Transverse colon (tissue), 3 donors: ENCODE results near the gene TCEAL4.

Experiments used
- EP300 ChIP-seq: sonication (generic); formaldehyde crosslinking; IDR thresholded peaks from one replicate; pipeline ENCODE4 v1.6.1; 2017; ENCODE audit warnings: antibody characterized with exemption, low read depth
- POLR2A ChIP-seq: fragments of 450-650 bp; IDR thresholded peaks from one replicate; pipeline ENCODE4 v1.6.1; 2016; ENCODE audit warnings: antibody characterized with exemption, mild to moderate bottlenecking, moderate library complexity
- TF ChIP-seq, protein P1 (sequence below), 5 experiments: fragments of 200-600 bp in 3 of 5; fragments of 450-650 bp in 2 of 5; sonication (generic) in 3 of 5; IDR thresholded peaks; 1 replicate in 2 of 5; 2 replicates in 3 of 5; pipeline ENCODE4 v1.5.1; 2016 to 2017; ENCODE audit warnings: antibody characterized with exemption in 5 of 5, inconsistent platforms in 3 of 5, mild to moderate bottlenecking in 2 of 5, moderate library complexity in 1 of 5

DNA sequence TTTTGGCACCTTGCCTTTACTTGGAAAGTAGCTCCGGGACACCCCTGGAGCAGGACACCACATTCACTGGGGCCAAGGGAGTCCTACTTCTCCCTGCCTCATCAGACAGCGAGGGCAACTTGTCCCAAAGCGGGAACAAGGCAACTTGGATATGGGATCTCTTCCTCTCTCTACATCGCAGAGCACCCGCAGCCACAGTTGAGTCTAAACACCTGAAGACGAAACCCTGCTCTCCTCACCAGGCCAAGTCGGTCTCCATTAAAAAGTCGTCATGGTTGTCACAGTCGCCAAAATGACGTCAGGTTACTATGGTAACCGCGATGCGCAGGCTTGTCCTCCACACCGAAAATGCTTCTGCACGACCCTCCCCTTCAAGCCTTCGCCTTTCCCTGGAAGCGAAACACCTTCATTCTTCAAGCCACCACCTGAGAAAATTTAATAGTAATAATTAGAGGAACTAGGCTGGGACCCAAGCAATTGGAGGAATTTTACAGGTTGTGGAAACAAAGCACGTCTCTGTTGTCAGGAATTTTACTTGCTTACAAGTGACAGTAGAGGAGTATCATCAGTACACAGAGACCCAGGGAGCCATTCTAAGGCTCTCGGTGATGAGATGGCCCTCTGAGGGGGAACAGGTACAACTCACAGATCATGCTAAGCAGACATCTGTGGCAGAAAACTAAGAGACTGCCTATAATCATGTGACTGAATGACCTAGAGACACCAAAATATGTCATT is 30.5 kb upstream of the TCEAL4 start:
- TF ChIP-seq, protein P1, sequence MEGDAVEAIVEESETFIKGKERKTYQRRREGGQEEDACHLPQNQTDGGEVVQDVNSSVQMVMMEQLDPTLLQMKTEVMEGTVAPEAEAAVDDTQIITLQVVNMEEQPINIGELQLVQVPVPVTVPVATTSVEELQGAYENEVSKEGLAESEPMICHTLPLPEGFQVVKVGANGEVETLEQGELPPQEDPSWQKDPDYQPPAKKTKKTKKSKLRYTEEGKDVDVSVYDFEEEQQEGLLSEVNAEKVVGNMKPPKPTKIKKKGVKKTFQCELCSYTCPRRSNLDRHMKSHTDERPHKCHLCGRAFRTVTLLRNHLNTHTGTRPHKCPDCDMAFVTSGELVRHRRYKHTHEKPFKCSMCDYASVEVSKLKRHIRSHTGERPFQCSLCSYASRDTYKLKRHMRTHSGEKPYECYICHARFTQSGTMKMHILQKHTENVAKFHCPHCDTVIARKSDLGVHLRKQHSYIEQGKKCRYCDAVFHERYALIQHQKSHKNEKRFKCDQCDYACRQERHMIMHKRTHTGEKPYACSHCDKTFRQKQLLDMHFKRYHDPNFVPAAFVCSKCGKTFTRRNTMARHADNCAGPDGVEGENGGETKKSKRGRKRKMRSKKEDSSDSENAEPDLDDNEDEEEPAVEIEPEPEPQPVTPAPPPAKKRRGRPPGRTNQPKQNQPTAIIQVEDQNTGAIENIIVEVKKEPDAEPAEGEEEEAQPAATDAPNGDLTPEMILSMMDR (IDR thresholded peaks at IDR 0.05): no peak
- no peak for TF ChIP-seq POLR2A
- TF ChIP-seq EP300: no peak
